Fibroblast of skin of right biceps (primary cell): ENCODE results near the gene CILP2.

ENCODE experiments used
- DNase-seq: peaks from one replicate; pipeline ENCODE4 v3.0.0-alpha.2; 2013

Gene CILP2

DNA sequence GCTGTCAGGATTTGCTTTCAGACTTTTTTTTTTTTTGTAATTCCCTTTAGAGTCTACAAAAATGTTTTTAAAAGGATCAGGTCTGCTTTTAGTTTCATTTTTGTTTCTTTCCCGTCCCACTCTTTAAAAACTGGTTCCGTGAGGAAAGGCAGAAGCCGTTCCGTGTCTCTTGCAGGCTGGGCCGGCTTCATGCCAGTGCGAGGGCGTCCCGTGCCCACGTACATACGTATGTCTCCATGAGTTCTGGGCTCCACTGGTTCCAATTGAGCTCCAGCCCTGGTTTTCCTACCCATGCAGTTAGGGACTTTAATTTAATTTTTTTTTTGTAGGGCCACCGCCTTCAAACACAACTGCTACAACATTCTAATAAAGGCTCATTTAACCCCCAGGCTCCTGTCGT, 31.5 kb upstream of the CILP2 start:
- no peak for DNase-seq

GRCh38 chr19:19507354-19507753, 30.7 kb upstream of the CILP2 start:
- DNase-seq, result no peak

DNA sequence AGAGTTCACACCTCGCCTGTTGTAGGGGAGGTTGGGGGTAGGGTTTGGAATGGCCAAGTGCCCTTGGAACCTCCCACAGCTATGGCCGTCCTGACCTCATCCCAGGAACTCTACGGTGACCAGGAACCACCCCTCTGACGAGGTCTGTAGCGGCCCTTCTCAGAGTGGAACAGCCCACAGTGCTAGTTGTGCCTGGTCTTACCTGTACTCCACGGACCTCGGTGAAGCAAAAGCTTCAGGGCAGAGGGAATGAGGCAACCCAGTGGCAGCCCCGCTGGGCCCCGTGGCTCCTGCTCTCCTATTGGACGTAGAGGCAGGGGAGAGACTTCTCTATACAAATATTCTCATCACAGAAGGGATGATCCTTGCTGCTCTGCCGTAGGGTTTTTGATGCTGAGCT, 29.8 kb upstream of the CILP2 start:
- no peak for DNase-seq

GRCh38 chr19:19510432-19510831, 27.6 kb upstream of the CILP2 start:
- no peak for DNase-seq

DNA sequence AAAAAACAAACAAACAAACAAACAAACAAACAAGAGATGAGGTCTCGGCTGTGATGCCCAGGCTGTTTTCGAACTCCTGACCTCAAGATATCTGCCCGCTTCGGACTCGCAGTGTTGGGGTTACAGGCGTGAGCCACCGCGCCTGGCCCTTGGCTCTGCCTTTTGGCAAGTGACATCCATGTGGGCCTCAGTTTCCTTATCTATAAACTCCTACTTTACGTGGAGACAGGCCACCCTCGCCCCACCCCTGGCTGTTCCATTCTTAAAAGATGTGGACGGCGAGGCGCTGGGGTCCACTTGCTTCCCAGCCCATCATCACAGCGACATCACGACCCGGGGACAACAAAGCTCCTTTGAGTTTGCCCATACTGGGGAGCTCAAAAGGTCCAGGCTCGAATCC, 24.4 kb upstream of the CILP2 start:
- no peak for DNase-seq

DNA sequence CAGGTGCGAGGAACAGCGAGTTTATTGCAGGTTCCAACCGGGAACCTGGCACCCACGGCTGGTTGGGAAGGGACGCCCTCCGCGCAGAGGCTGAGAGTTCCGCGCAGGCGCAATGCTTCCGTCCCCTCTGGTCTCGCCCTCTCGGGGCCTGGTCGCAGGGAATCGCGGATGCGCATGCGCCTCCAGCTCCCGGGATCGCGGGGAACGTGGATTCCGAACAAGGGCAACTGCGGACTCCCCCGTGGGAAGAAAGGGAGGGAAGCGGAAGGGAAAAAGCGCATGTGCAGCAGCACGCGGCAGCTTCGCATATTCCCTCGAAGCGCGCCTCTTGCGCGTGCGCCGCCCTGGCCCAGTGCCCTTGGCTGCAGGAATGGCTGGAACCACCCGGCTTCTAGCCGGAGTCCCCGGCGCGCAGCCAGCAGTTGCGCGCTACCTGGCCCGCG, 23.8 kb upstream of the CILP2 start:
- peak; percentile 71 for DNase-seq

DNA sequence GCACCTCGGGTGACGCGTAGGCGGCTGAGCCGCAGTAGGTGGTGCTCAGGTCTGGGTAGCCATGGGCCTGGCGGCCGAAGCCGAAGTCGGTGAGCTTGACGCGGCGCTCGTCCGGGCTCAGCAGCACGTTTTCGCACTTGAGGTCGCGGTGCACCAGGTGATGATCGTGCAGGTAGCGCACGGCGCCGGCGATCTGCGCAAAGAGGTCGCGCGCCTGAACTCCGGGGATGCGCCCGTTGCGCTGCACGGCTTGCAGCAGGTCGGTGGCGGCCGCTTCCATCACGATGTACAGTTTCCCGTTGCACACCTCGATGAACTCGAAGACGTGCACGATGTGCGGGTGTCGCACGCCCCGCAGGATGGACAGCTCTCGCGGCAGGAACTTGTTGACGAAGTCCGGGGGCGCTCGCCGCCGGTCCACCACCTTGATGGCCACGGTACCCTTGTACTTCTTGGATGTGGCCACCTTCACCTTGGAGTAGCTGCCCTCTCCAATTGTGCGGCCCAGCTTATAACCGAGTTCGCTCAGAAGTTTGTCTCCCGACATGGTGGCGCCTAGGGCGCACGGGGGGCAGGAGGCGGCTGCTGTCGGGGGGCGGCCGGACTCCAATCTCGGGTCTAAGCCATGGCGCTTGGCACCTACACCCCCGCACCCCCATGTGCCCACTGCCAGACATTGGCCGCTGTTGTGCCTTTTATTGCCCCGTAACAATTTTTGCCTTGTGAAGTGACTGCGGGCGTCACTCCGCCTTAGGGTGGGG, 23.0 kb upstream of the CILP2 start, which contains the start of gene TSSK6:
TSSK6 (minus strand) TSS at position 668 of the 761 bp plus-strand sequence; CDS start at position 547, 121 bp downstream.
- no peak for DNase-seq

DNA sequence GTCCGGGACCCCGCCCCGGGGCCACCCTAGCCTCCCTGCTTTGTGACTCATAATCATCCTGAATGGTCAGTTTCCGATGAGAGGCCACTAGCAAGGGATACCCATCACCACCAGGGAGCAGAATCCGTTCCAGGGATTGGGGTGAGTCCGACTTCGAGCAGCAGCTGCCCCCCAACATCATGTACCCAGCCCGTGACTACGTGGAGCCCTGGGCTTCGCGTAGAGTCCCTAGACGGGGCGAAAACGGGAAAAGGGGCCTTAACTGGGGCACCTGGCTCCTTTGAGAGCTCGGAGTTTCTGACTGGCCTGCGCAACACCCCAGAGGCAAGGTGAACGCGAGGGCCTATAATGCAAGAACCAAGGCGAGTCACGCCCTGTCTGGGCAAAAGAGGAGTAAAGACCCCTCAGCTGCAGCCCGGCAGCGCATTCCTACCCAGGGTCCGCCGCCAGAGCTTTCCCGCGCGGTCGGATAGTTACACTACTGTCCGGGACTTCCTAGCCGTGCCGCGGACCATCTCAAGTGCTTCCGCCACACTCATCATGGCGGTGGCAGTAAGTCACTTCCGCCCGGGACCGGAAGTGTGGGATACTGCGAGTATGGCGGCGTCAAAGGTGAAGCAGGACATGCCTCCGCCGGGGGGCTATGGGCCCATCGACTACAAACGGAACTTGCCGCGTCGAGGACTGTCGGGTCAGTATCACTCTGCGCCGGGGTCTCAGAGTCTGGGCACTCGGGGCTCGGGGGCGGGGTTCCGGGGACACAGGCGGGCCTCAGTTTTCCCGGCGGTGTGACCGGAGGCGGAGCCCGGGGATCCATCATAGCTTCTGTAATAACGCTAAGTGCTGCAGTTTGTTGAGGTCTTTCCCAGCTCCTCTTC, 22.2 kb upstream of the CILP2 start, which contains the start of gene NDUFA13:
NDUFA13 (plus strand) TSS at position 584 of the 878 bp plus-strand sequence; CDS start at position 598, 14 bp downstream.
- peak; percentile 94 for DNase-seq

DNA sequence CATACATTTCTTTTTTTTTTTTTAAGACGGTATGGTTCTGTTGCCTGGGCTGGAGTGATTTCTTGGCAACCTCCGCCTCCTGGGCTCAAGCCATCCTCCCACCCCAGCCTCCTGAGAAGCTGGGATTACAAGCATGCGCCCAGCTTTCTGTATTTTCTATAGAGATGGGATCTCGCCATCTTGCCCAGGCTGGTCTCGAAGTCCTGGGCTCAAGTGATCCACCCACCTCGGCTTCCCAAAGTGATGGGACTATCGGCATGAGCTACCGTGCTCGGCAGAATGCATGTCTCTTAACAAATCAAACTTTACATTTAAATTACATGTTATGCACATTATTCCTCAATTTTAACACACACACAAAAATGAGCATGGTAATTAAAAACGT, 20.8 kb upstream of the CILP2 start:
- no peak for DNase-seq

DNA sequence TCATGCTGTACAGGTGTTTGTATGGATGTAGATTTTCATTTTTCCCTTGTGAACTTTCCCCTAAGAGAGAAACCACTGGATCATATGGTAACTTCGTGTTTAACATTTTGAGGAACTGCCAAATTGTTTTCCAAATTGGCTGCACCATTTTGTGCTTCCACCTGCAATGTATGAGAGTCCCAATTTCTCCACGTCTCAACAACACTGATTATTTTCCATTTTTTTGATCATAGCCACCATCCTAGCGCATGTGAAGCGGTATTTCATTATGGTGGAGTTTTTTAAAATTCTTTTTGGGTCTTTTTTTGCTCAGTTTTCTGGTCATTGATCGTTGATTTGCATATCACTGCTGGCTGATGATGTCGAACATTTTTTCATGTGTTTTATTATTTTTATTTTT, 17.1 kb upstream of the CILP2 start:
- no peak for DNase-seq

- no peak for DNase-seq
These were observed 14.9 kb upstream of the CILP2 start for GRCh38 chr19:19523177-19523576.

DNA sequence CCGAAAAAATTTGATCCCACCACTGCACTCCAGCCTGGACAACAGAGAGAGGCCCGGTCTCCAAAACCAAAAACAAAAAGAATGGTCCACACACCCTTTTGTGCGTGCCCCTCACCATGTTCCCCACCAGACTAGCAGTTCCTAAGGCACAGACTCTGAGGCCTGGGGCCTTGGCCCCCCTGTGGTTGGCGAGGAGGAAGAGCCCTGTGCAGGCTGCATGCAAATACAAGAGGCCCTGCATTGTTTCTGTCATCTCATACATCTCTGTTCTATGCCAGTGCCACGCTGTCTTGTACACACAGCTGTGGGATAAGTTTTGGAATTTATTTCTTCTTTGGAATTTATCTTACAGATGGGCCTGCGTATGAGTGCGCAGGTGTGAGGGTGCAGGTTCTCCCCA, 14.0 kb upstream of the CILP2 start:
- no peak for DNase-seq

DNA sequence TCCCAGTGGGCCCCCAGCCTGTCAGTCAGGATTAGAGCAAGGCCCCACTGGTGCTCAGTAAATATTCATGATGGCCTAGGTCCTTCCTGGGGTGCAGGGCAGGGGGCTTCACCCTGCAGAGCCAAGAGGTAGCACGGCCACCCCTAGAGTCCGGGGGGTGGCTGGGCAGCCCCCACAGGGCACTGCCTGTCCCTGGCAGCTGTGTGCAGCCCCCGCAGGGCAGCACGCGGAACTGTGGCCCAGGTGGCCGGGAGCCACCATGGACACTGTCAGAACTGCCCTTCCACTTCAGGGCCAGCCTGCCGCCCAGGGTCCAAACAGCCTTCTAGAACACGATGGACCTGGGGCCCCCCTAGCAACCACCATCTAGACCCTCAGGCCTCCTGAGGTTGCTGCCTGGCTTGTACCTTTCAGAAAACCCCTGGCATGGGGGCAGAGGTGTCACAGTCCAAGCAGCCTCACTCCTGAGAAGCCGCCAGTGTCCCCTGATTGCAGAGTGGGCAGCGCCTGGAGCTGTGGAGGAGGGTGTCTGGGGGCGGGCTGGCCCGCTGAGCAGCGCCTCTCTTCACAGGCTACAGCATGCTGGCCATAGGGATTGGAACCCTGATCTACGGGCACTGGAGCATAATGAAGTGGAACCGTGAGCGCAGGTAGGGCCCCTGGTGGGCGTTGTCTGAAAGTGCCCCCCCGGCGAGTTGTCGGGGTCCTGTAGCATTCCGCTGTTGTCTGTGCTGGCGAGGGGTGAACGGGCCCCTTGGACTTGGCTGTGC, 12.3 kb upstream of the CILP2 start:
- DNase-seq, result no peak

DNA sequence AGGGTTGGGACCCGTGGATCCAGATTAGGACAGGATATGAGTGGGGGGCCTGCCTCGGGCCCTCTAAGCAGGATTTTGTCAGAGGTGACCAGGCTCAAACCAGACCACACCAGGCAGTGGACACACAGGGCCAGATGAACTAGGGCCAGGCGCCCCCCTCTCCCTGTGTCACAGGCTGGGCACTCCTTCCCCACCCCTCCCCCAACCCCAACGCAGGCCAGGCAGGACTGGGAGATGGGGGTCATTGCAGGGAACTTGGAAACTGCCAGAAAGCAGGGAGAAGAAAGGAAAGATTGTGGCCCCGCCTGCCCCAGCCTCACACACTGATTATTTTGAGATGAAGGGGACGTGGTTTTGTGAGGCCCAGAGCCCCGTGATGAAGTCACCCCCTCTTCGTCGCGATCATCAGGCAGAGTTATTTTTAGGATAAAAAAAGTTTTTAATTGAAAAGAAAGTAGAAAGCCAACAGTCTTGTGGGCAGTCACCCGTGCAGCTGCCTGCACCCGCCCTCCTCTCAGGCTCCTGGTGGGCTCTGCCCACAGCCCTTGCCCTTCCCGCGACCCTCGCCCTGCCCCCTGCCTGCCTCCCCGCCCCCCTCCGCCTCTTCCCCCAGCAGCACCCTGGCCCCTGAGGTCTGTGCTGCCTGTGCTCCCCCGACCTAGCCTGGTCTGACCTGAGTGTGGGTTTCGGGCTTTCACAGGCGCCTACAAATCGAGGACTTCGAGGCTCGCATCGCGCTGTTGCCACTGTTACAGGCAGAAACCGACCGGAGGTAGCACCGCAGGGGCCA, 11.3 kb upstream of the CILP2 start:
- DNase-seq, result no peak

- DNase-seq, result no peak
These were observed 10.8 kb upstream of the CILP2 start for GRCh38 chr19:19527371-19527656.

DNA sequence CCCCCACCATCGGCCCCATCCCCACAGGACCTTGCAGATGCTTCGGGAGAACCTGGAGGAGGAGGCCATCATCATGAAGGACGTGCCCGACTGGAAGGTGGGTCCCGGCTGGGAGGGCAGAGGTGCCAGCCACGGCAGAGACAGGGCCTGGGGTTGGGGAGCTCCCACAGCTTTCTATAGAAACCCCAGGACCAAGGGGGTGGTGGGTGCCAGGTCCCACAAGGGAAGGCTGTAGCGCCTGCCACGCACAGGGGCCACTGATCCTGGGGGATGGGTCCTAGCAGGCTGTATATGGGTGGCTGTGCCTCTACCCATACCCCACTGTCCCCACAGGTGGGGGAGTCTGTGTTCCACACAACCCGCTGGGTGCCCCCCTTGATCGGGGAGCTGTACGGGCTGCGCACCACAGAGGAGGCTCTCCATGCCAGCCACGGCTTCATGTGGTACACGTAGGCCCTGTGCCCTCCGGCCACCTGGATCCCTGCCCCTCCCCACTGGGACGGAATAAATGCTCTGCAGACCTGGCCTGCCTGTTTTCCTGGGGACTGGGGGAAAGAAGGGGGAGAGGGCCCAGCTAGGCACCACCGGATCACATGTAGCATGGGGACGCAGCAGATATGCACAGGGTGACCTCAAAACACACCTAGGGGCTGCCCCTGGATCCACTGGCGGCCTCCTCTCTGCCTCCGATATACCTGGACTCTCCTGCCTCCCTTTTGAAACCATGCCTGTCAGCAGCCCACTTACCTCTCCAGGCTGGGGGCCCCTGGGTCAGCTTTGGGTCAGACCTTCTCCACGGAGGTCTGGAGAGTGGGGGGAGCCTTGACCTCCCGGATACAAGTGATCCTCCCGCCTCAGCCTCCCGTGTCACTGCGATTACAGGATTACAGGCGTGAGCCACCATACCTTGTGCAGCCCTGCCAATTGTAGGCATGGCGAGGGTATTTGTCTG, 10.1 kb upstream of the CILP2 start:
- no peak for DNase-seq

- DNase-seq, result peak; percentile 66
These were observed 9.2 kb upstream of the CILP2 start, which contains the start of gene YJEFN3 for GRCh38 chr19:19528721-19529490. TSS of gene YJEFN3 (plus strand) at chr19:19528911. CDS start at chr19:19528933, 22 bp downstream.

DNA sequence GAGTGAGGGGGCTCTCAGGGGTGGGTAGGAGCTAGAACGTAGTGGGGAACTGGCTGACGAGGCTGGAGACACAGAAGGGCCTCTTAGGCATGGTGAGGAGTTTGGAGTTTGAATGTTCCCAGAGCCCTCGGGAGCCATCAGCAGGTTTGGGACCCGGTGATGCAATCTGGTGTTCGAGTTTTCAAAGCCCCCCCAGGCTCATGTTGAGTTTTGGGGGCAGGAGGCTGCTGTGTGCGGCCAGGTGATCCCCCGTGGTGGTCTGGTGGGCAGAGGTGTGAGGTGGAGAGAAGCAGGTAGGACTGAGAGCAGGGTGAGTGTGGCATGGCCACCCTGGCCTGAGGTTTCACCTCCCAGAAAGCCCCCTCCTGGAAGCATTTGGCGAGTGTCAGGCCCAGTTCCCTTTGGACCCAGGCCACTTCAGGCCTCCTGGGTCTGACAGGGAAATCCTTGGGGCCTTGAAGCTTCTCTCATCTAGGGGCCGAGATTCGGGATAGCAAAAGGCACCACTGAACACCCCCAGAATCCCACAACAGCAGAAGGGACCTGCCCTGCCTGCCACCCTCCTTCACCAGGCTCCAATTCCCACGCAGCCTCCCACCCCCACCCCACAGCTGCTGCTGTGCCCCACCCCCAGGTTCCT, 8.2 kb upstream of the CILP2 start:
- no peak for DNase-seq

GRCh38 chr19:19530423-19530804, 7.7 kb upstream of the CILP2 start:
- DNase-seq, result no peak

DNA sequence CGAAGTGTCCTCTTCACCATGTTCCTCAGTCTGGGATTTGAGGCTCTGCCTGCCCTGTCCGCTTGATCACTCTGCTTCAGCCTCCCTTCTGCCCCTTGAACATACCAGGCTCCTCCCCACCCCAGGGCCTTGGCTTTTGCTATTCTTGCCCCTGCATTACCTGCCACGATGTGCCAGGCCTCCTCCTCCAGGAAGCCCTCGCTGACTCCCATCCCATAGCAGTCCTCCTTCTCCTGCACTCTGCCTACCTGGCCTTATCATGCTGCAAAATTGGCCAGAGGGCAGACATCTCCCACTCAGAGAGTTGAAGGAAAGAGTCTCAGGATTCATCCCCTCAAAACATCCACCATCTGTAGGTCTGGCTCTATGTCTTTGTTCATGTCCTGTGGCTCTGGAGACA, 7.2 kb upstream of the CILP2 start:
- DNase-seq, result no peak
